G401.6 (cell line): ENCODE measurements around the gene NDUFV1.
"Not testable (repeated sequence)": the region's sequence is repeated elsewhere in the genome, so short reads cannot be mapped to it uniquely, and the experiment has no call there.

Experiments used
- FAIRE-seq: peaks from 2 replicates; lab custom pipeline; 2012; peaks lifted over from hg19 to GRCh38; lab: Jason Lieb, UNC

NDUFV1 gene

GRCh38 chr11:67586568-67587250, 20.0 kb upstream of the NDUFV1 start:
- FAIRE-seq: no peak

- FAIRE-seq: no peak
These were observed 18.6 kb upstream of the NDUFV1 start for GRCh38 chr11:67588136-67588503.

GRCh38 chr11:67588899-67589415, 17.8 kb upstream of the NDUFV1 start:
- FAIRE-seq: not testable (repeated sequence)

- FAIRE-seq: no peak
These were observed 13.7 kb upstream of the NDUFV1 start for GRCh38 chr11:67592880-67593564.

GRCh38 chr11:67593565-67593905, 13.2 kb upstream of the NDUFV1 start:
- no peak for FAIRE-seq

- FAIRE-seq: no peak
These were observed 12.3 kb upstream of the NDUFV1 start for GRCh38 chr11:67594480-67594879.

- no peak for FAIRE-seq
These were observed 9.9 kb upstream of the NDUFV1 start for GRCh38 chr11:67596753-67597300.

GRCh38 chr11:67597458-67597857, 9.3 kb upstream of the NDUFV1 start:
- not testable (repeated sequence) for FAIRE-seq

- not testable (repeated sequence) for FAIRE-seq
These were observed 8.8 kb upstream of the NDUFV1 start for GRCh38 chr11:67597963-67598362.

- FAIRE-seq: no peak
These were observed 7.6 kb upstream of the NDUFV1 start for GRCh38 chr11:67599149-67599548.

GRCh38 chr11:67600324-67601029, 6.3 kb upstream of the NDUFV1 start:
- FAIRE-seq: no peak

GRCh38 chr11:67601098-67601497, 5.6 kb upstream of the NDUFV1 start:
- no peak for FAIRE-seq

GRCh38 chr11:67604119-67604518, 2.6 kb upstream of the NDUFV1 start:
- FAIRE-seq: not testable (repeated sequence)

GRCh38 chr11:67604815-67605214, 1.9 kb upstream of the NDUFV1 start:
- no peak for FAIRE-seq

- no peak for FAIRE-seq
These were observed 1.3 kb upstream of the NDUFV1 start for GRCh38 chr11:67605231-67606011.

- no peak for FAIRE-seq
These were observed 644 bp upstream of the NDUFV1 start for GRCh38 chr11:67606093-67606491.

- no peak for FAIRE-seq
These were observed 771 bp downstream of the NDUFV1 start for GRCh38 chr11:67607507-67607906.

- no peak for FAIRE-seq
These were observed 1.8 kb downstream of the NDUFV1 start for GRCh38 chr11:67608486-67608885.

- no peak for FAIRE-seq
These were observed 2.6 kb downstream of the NDUFV1 start for GRCh38 chr11:67609316-67609715.

GRCh38 chr11:67610302-67610868, 3.6 kb downstream of the NDUFV1 start:
- no peak for FAIRE-seq

GRCh38 chr11:67611165-67611564, 4.4 kb downstream of the NDUFV1 start:
- no peak for FAIRE-seq
